Adrenal gland (tissue), 5 donors: ENCODE data around the gene AKNAD1.

ENCODE experiments used
- CTCF ChIP-seq, 6 experiments: fragments of 450-650 bp in 4 of 6; fragments of 200-600 bp in 2 of 6; sonication (generic) in 1 of 6; IDR thresholded peaks; 1 replicate in 5 of 6; 2 replicates in 1 of 6; pipeline versions ENCODE4 v1.5.1 to v1.8.0; 2016 to 2021; ENCODE audit warnings: antibody characterized with exemption in 6 of 6, mild to moderate bottlenecking in 2 of 6, moderate library complexity in 1 of 6
- POLR2A ChIP-seq, 2 donors: fragments of 450-650 bp; IDR thresholded peaks; one replicate each; pipeline ENCODE4 v1.6.1; 2017; ENCODE audit warnings: antibody characterized with exemption in 2 of 2, mild to moderate bottlenecking in 2 of 2, moderate library complexity in 1 of 2
- donor health status: DM: no; HTN: no; CAD: no.

- no peak for TF ChIP-seq POLR2A (IDR thresholded peaks at IDR 0.05)
- TF ChIP-seq CTCF (IDR thresholded peaks at IDR 0.05), result no peak
These were observed 8.5 kb upstream of the AKNAD1 start for GRCh38 chr1:108865316-108865910.
